Activated T-cell treated with anti-CD3 and anti-CD28 coated beads for 1 hour (primary cell): ENCODE results near the gene MYMX.

Source experiments
- DNase-seq: peaks from one replicate; pipeline ENCODE4 v3.0.0-alpha.2; 2020; ENCODE audit warnings: low read depth

MYMX gene

GRCh38 chr6:44250718-44251123 lies 34.0 kb downstream of the MYMX start:
- DNase-seq, result no peak

GRCh38 chr6:44251576-44252524 lies 35.1 kb downstream of the MYMX start:
- DNase-seq, result no peak

GRCh38 chr6:44253307-44254101 lies 36.8 kb downstream of the MYMX start:
- peak; percentile 56 for DNase-seq

GRCh38 chr6:44254191-44255104 lies 37.7 kb downstream of the MYMX start:
- DNase-seq, result no peak

- no peak for DNase-seq
Measured at GRCh38 chr6:44255105-44255808, 38.5 kb downstream of the MYMX start.

GRCh38 chr6:44255871-44256774 lies 39.4 kb downstream of the MYMX start:
- no peak for DNase-seq

- DNase-seq, result no peak
Measured at GRCh38 chr6:44256775-44257024, 40.0 kb downstream of the MYMX start.

GRCh38 chr6:44257025-44257752 lies 40.5 kb downstream of the MYMX start, which contains the start of gene SLC35B2:
Gene SLC35B2 (minus strand): TSS chr6:44257528. CDS start chr6:44257410, 118 bp downstream.
- DNase-seq, result no peak

- DNase-seq, result no peak
Measured at GRCh38 chr6:44257753-44258324, 41.1 kb downstream of the MYMX start.

GRCh38 chr6:44258325-44258863 lies 41.7 kb downstream of the MYMX start:
- no peak for DNase-seq

- DNase-seq, result no peak
Measured at GRCh38 chr6:44258921-44259320, 42.2 kb downstream of the MYMX start.

GRCh38 chr6:44260011-44260410 lies 43.3 kb downstream of the MYMX start:
- no peak for DNase-seq

GRCh38 chr6:44260451-44261297 lies 43.9 kb downstream of the MYMX start:
- no peak for DNase-seq

- DNase-seq, result no peak
Measured at GRCh38 chr6:44261581-44261980, 44.9 kb downstream of the MYMX start.

GRCh38 chr6:44262467-44263353 lies 46.0 kb downstream of the MYMX start:
- DNase-seq, result no peak

GRCh38 chr6:44263354-44264100 lies 46.8 kb downstream of the MYMX start:
- no peak for DNase-seq
